GM12878 (cell line): ENCODE measurements around the gene UQCRC1. TPM values are rescaled to one million over a fixed set of nuclear protein-coding genes. Genes with fewer than 3 reads are reported as not detected.

ENCODE experiments used
- ATAC-seq: fragments of 200-7000 bp; cut with Tn5 transposase; 3 replicates; pipeline ENCODE4 v1.9.1; 2020; ENCODE audit warnings: mild to moderate bottlenecking, moderate library complexity
- BruUV-seq: library from RNA; stranded (reverse); fragments of 400-500 nt; replicated peaks from 2 replicates; lab custom pipeline; 2021; lab: Mats Ljungman, UMichigan
- CTCF ChIA-PET: fragments of 300-600 bp; sonication (Branson Sonifier 250); formaldehyde crosslinking; extraction: SDS; loops from one replicate; lab custom pipeline; 2021; ENCODE audit warnings: inconsistent platforms; lab: Yijun Ruan, JAX
- POLR2A ChIA-PET: fragments of 350-600 bp; formaldehyde crosslinking; extraction: SDS; loops from one replicate; lab custom pipeline; 2021; ENCODE audit warnings: inconsistent platforms; lab: Charles Lee
- RAD21 ChIA-PET: fragments of 300-600 bp; sonication (Branson Sonifier 250); formaldehyde crosslinking; loops from one replicate; lab custom pipeline; 2023; ENCODE audit warnings: antibody characterized with exemption; ENCODE audit not compliant: unreplicated experiment; lab: Charles Lee
- SMC1A ChIA-PET: fragments of 300-600 bp; sonication (Branson Sonifier 250); formaldehyde crosslinking; loops from one replicate; lab custom pipeline; 2023; ENCODE audit not compliant: unreplicated experiment, uncharacterized antibody; lab: Charles Lee
- DNase-seq: peaks from one replicate; pipeline ENCODE4 v3.0.0-alpha.2; 2011; ENCODE audit warnings: low read depth, low spot score
- FAIRE-seq: peaks from 3 replicates; lab custom pipeline; 2011; peaks lifted over from hg19 to GRCh38; lab: Jason Lieb, UNC
- H2AFZ ChIP-seq: 2 replicates; pipeline ENCODE4 v1.6.0; 2011; ENCODE audit warnings: low read depth, low read length, control low read depth; ENCODE audit not compliant: control insufficient read depth
- H3K27ac ChIP-seq: 2 replicates; pipeline ENCODE4 v1.5.1; 2011; ENCODE audit warnings: control low read depth; ENCODE audit not compliant: control insufficient read depth, insufficient read depth
- H3K27me3 ChIP-seq, 2 experiments: replicated peaks in 1 of 2; 2 replicates each; pipeline versions ENCODE4 v1.6.0 to v1.6.1; 2011; ENCODE audit warnings: low read length in 1 of 2; ENCODE audit not compliant: control insufficient read depth in 2 of 2, insufficient read depth in 2 of 2
- H3K36me3 ChIP-seq, 2 experiments: 2 replicates each; pipeline ENCODE4 v1.5.1; 2011; ENCODE audit warnings: low read length in 1 of 2; ENCODE audit not compliant: control insufficient read depth in 2 of 2, insufficient read depth in 2 of 2
- H3K4me1 ChIP-seq: 2 replicates; pipeline ENCODE4 v1.6.1; 2011; ENCODE audit warnings: mild to moderate bottlenecking, low read length, moderate library complexity, mixed read lengths; ENCODE audit not compliant: control insufficient read depth, insufficient read depth
- H3K4me2 ChIP-seq: 2 replicates; pipeline ENCODE4 v1.6.0; 2011; ENCODE audit warnings: control low read depth; ENCODE audit not compliant: control insufficient read depth, insufficient read depth
- H3K4me3 ChIP-seq: fragments of 200-600 bp; sonication (generic); 2 replicates; pipeline ENCODE4 v1.5.1; 2016
- H3K79me2 ChIP-seq: 2 replicates; pipeline ENCODE4 v1.6.0; 2011; ENCODE audit warnings: low read length; ENCODE audit not compliant: control insufficient read depth, insufficient read depth
- H3K9ac ChIP-seq: 2 replicates; pipeline ENCODE4 v1.8.0; 2011; ENCODE audit warnings: low read length, control low read depth, mixed read lengths; ENCODE audit not compliant: control insufficient read depth, insufficient read depth
- H3K9me3 ChIP-seq: replicated peaks from 3 replicates; pipeline ENCODE4 v1.5.1; 2011; ENCODE audit warnings: mild to moderate bottlenecking, low read length; ENCODE audit not compliant: control insufficient read depth, insufficient read depth
- H4K20me1 ChIP-seq: 2 replicates; pipeline ENCODE4 v1.6.0; 2011; ENCODE audit not compliant: control insufficient read depth, insufficient read depth
- BHLHE40 ChIP-seq, 2 experiments: fragments of 450-650 bp in 1 of 2; IDR thresholded peaks; 2 replicates each; pipeline ENCODE4 v1.6.1; 2011 to 2017; ENCODE audit warnings: low read depth in 2 of 2, borderline replicate concordance in 1 of 2, improper control_type of control experiment in 1 of 2, low read length in 1 of 2, mild to moderate bottlenecking in 1 of 2
- EGR1 ChIP-seq, 2 experiments: IDR thresholded peaks; 1 replicate in 1 of 2; 2 replicates in 1 of 2; pipeline ENCODE4 v1.6.1; 2011 to 2012; ENCODE audit warnings: low read depth in 2 of 2, low read length in 2 of 2, borderline replicate concordance in 1 of 2, mild to moderate bottlenecking in 1 of 2, moderate library complexity in 1 of 2
- NFYA ChIP-seq: IDR thresholded peaks from 2 replicates; pipeline ENCODE4 v1.6.1; 2011; ENCODE audit warnings: low read depth, mild to moderate bottlenecking, low read length, improper control_type of control experiment, borderline replicate concordance
- RUNX3 ChIP-seq: IDR thresholded peaks from 2 replicates; pipeline ENCODE4 v1.6.1; 2012; ENCODE audit warnings: low read length, inconsistent platforms
- WGBS: methylation state at CpG from one replicate; pipeline ENCODE4 v1.1.6; 2016; ENCODE audit warnings: low lambda C conversion rate; ENCODE audit not compliant: insufficient replicate concordance, insufficient coverage; ENCODE audit errors: missing lambda C conversion rate; 5-methylcytosine and 5-hydroxymethylcytosine counted together
- in situ Hi-C: fragments of 300-500 bp; cut with MboI; formaldehyde crosslinking; loops from 9 replicates; pipeline ENCODE4 v1.14.3; 2018; ENCODE audit warnings: mixed read lengths
- intact Hi-C: fragments of 100-400 bp; cut with micrococcal nuclease; formaldehyde crosslinking; loops from one replicate; pipeline ENCODE4 v1.14.2; 2022; ENCODE audit not compliant: unreplicated experiment
- polyA plus RNA-seq, 11 experiments: library from polyadenylated mRNA; depleted of rRNA in 4 of 11; unstranded in 6 of 11; stranded (reverse) in 5 of 11; fragments of >200 nt; fragmentation: Nextera tagmentation in 4 of 11; fragmentation: Illumina TruSeq in 1 of 11; extraction: Ambion mirVana in 4 of 11; extraction: Trizol in 1 of 11; gene quantifications; 1 replicate in 1 of 11; 2 replicates in 10 of 11; pipeline versions ENCODE4 v1.2.1 to v1.2.3, GENCODE V29; 2011 to 2016; ENCODE audit warnings: inconsistent platforms in 2 of 11, missing spikeins in 2 of 11, low read depth in 1 of 11
- total RNA-seq, 4 experiments: library from RNA; depleted of rRNA in 3 of 4; stranded (reverse); fragments of >200 nt in 3 of 4; fragmentation: Illumina TruSeq in 1 of 4; extraction: Trizol in 1 of 4; gene quantifications; 2 replicates each; pipeline versions ENCODE4 v1.2.1 to v1.2.3, GENCODE V29; 2013 to 2021
- TF ChIP-seq, protein P1 (sequence below), 3 experiments: IDR thresholded peaks in 2 of 3; conservative IDR thresholded peaks in 1 of 3; 2 replicates each; pipeline ENCODE4 v1.5.1; 2011; ENCODE audit warnings: low read depth in 3 of 3, low read length in 3 of 3, mild to moderate bottlenecking in 3 of 3, control low read depth in 2 of 3, moderate library complexity in 2 of 3, inconsistent platforms in 1 of 3, mixed read lengths in 1 of 3; ENCODE audit not compliant: control insufficient read depth in 2 of 3, insufficient read depth in 1 of 3; ENCODE audit errors: extremely low read depth in 1 of 3
- TF ChIP-seq, protein P2 (sequence below): fragments of 450-650 bp; IDR thresholded peaks from 2 replicates; pipeline ENCODE4 v1.6.1; 2016; ENCODE audit warnings: mild to moderate bottlenecking

The UQCRC1 gene
- total and polyA plus RNA-seq, 10 of the 15 experiments (the other 5 are each of a cell fraction or from before 2014, with no cell fraction given), result 116 to 426 (median 228) TPM

DNA sequence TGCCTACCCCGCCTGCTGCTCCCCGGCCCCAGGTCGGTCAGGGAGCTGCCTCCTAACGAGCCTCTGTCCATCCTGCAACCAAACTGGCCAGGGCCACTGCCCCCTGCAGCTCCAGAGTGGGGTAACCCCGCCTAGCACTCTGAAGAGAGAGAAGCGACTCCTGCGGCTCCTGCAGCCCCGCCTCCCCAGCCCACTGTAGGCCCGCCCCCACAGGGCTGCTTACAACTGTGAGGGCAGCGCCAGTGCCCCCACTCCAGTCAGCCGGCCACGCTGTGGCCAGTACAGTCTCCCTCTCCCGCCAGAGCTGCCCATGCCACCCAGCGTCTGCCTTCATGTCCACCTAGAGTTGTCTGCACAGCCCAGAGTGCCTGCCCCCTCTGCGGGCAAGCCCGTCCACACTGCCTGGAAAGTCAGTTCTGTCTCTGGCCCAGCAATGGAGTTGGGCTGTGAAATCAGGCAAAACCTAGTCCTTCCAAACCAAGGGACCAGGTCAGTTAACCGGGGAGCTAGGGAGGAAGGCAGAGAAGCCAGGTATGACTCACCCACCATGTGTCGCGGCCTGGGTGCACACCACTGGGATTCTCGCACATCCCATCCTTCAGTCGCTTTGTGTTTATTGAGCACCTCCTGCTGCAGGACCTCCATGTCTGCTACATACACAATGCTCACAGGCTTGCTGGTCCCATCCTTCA lies 48.3 kb downstream of the UQCRC1 start:
- WGBS, result 26% methylated on average over 21 of the region's 21 CpGs
- CTCF ChIA-PET, result interaction anchor here (0.6 to 16.3 kb wide), 6 partner anchors 12 to 160 kb away, joined by 3 to 239 read pairs (median 20); partner anchors contain the start of genes CCDC51, NCKIPSD, SLC26A6 and TMA7
- H3K27me3 ChIP-seq, result no peaks in the 10 kb centered on the region
- peak overlapping the region; percentile 52 for H3K4me2 ChIP-seq
- H4K20me1 ChIP-seq, result no peaks in the 10 kb centered on the region
- intact Hi-C loops (no loop called here), in situ Hi-C loops (no loop called here)
- SMC1A ChIA-PET, result interaction anchor here (1.6 to 4.9 kb wide), 2 partner anchors 91 to 125 kb away, joined by 3 to 28 read pairs; no protein-coding TSS in a partner anchor
- no peaks in the 10 kb centered on the region for H3K9me3 ChIP-seq
- no peak overlapping the region; the same call in 1 of the 2 replicates for H2AFZ ChIP-seq
- TF ChIP-seq, protein P1, sequence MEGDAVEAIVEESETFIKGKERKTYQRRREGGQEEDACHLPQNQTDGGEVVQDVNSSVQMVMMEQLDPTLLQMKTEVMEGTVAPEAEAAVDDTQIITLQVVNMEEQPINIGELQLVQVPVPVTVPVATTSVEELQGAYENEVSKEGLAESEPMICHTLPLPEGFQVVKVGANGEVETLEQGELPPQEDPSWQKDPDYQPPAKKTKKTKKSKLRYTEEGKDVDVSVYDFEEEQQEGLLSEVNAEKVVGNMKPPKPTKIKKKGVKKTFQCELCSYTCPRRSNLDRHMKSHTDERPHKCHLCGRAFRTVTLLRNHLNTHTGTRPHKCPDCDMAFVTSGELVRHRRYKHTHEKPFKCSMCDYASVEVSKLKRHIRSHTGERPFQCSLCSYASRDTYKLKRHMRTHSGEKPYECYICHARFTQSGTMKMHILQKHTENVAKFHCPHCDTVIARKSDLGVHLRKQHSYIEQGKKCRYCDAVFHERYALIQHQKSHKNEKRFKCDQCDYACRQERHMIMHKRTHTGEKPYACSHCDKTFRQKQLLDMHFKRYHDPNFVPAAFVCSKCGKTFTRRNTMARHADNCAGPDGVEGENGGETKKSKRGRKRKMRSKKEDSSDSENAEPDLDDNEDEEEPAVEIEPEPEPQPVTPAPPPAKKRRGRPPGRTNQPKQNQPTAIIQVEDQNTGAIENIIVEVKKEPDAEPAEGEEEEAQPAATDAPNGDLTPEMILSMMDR (IDR thresholded peaks at IDR 0.05 in 2 of 3, conservative IDR thresholded peaks at IDR 0.05 in 1 of 3; ENCODE audit: control insufficient read depth in 2 of 3, extremely low read depth in 1 of 3, insufficient read depth in 1 of 3, low read depth in 3 of 3, low read length in 3 of 3), result 0 out of 6 replicates have a peak, but pooled peaks of 1 of the 3 experiments have one; percentile 9
- TF ChIP-seq EGR1 (IDR thresholded peaks at IDR 0.05; ENCODE audit: borderline replicate concordance in 1 of 2, low read depth in 2 of 2, low read length in 2 of 2) (peak in 1 of 2 experiments; percentile 49; a peak in 1 of 3 replicates), RUNX3 (no peak), BHLHE40 (IDR thresholded peaks at IDR 0.05; ENCODE audit: borderline replicate concordance in 1 of 2, low read depth in 2 of 2, low read length in 1 of 2) (peak in 1 of 2 experiments; percentile 23; a peak in 1 of 4 replicates), NFYA (no peak)
- TF ChIP-seq, protein P2, sequence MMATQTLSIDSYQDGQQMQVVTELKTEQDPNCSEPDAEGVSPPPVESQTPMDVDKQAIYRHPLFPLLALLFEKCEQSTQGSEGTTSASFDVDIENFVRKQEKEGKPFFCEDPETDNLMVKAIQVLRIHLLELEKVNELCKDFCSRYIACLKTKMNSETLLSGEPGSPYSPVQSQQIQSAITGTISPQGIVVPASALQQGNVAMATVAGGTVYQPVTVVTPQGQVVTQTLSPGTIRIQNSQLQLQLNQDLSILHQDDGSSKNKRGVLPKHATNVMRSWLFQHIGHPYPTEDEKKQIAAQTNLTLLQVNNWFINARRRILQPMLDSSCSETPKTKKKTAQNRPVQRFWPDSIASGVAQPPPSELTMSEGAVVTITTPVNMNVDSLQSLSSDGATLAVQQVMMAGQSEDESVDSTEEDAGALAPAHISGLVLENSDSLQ, result no peak
- H3K4me1 ChIP-seq, result peaks cover 36% of the 10 kb centered on the region
- no TSS peak for BruUV-seq
- POLR2A ChIA-PET, result interaction anchor here (0.7 to 7.1 kb wide), 2 partner anchors 92 to 427 kb away, joined by 3 to 91 read pairs; a partner anchor contains a TSS
- ATAC-seq (no peak), FAIRE-seq (no peak), DNase-seq (no peak)
- no peaks in the 10 kb centered on the region for H3K36me3 ChIP-seq
- H3K9ac ChIP-seq, result no peak overlapping the region
- H3K4me3 ChIP-seq, result peak overlapping the region; percentile 54; the same call in 1 of the 2 replicates
- RAD21 ChIA-PET, result interaction anchor here (1.1 to 6.8 kb wide), 4 partner anchors 74 to 125 kb away, joined by 3 to 32 read pairs (median 10); partner anchors contain the start of gene SLC26A6
- peaks cover 3% of the 10 kb centered on the region for H3K79me2 ChIP-seq
- H3K27ac ChIP-seq, result no peak overlapping the region
